Measurements from ENCODE around the gene CD244.

The CD244 gene

DNA sequence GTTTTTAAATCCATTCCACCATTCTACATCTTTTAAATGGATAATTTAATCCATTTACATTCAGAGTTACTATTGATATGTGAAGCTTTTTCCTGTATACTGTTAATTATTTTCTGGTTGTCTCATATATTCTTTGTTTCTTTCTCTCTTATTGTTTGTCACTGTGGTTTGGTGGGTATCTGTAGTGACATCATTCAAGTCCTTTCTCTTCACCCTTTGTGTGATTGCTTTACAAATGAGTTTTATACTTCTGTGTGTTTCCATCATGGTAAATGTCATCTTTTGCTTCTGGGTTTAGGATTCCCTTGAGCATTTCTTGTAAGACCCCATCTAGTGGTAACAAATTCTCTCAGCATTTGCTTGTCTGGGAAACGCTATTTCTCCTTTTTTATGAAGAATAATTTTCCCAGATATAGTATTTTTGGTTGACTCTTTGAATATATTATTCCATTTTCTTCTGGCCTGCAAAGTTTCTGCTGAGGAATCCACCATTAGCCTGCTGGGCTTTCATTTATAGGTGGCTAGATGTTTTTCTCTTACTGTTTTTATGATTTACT is 56.5 kb downstream of the CD244 start:
- TF ChIP-seq, protein P1, sequence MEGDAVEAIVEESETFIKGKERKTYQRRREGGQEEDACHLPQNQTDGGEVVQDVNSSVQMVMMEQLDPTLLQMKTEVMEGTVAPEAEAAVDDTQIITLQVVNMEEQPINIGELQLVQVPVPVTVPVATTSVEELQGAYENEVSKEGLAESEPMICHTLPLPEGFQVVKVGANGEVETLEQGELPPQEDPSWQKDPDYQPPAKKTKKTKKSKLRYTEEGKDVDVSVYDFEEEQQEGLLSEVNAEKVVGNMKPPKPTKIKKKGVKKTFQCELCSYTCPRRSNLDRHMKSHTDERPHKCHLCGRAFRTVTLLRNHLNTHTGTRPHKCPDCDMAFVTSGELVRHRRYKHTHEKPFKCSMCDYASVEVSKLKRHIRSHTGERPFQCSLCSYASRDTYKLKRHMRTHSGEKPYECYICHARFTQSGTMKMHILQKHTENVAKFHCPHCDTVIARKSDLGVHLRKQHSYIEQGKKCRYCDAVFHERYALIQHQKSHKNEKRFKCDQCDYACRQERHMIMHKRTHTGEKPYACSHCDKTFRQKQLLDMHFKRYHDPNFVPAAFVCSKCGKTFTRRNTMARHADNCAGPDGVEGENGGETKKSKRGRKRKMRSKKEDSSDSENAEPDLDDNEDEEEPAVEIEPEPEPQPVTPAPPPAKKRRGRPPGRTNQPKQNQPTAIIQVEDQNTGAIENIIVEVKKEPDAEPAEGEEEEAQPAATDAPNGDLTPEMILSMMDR (IDR thresholded peaks at IDR 0.05; ENCODE audit: low read length, missing control alignments): no peak
- no peak for DNase-seq (ENCODE audit: low read depth)
- no peak overlapping the region for H3K4me3 ChIP-seq (replicated peaks; ENCODE audit: low read depth, low read length)

DNA sequence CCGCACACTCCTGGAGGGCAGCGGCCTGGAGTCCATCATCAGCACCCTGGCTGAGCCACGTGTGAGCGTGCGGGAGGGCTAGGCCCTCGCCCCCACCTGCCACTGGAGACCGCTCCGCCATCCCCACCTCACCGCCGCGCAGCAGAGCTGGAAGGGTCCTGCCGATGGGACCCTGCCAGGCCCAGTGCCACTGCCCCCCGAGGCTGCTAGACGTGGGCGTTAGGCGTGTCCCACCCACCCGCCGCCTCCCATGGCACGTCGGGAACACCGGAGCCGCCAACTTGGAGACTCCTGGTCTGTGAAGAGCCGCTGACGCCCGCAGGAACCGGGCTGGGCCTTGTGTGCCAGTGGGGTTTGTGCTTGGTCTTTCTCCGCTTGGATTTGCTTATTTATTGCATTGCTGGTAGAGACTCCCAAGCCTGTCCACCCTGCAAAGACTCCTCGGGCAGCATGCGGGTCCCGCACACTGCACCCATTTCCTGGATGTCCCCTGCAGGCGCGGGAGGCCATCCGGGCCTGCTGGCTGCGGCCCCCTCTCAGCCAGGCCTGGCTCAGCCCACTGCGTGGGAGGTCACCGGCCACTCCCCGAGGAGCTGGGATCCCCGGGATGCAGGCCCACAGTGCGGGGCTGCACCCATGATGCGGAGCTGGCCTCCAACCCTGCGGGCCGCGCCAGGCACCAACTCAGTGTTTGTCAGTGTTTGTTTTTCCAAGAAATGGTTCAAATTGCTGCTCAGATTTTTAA is 60.7 kb downstream of the CD244 start:
- TF ChIP-seq, protein P1 (IDR thresholded peaks at IDR 0.05; ENCODE audit: low read length, missing control alignments): no peak
- no peak overlapping the region for H3K4me3 ChIP-seq (replicated peaks; ENCODE audit: low read depth, low read length)
- no peak for DNase-seq (ENCODE audit: low read depth)

DNA sequence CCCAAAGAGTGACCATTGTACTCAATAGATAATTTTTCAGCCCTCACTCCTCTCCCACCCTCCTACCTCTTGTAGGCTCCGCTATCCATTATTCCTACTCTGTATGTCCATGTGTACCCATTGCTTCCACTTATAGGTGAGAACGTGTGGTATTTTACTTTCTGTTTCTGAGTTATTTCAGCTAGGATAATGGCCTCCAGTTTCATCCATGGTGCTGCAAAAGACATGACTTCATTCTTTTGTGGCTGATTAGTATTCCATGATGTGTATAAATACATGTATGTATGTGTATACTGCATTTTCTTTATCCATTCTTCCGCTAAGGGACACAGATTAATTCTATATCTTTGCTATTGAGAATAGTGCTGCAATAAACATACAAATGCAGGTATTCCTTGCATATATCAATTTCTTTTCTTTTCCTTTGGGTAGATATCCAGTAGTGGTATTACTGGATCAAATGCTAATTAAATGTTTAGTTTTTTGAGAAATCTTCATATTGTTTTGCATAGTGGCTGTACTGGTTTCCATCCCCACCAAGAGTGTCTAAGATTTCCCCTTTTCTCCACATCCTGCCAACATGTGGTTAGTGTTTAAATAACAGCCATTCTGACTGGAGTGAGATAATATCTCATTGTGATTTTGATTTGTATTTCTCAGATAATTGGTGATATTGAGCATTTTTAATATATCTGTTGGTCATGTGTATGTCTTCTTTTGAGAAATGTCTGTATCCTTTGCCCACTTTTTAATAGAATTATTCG is 61.9 kb downstream of the CD244 start:
- H3K4me3 ChIP-seq (replicated peaks; ENCODE audit: low read depth, low read length): no peak overlapping the region
- no peak for DNase-seq (ENCODE audit: low read depth)
- TF ChIP-seq, protein P1 (IDR thresholded peaks at IDR 0.05; ENCODE audit: low read length, missing control alignments): no peak

DNA sequence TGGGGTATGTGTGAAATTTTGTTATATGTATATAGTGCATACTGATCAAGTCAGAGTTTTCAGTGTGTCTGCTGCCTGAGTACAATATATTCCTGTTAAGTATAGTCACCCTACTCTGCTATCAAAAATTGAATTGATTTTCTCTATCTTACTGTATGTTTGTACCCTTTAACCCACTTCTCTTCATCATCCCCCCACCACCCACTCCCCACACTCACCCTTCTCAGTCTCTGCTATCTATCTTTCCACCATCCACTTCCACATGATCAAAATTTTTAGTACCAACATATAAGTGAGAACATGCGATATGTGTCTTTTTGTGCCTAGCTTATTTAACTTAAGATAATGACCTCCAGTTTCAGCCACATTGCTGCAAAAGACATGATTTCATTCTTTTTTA is 62.5 kb downstream of the CD244 start:
- no peak overlapping the region for H3K4me3 ChIP-seq (replicated peaks; ENCODE audit: low read depth, low read length)
- no peak for DNase-seq (ENCODE audit: low read depth)
- TF ChIP-seq, protein P1 (IDR thresholded peaks at IDR 0.05; ENCODE audit: low read length, missing control alignments): no peak

DNA sequence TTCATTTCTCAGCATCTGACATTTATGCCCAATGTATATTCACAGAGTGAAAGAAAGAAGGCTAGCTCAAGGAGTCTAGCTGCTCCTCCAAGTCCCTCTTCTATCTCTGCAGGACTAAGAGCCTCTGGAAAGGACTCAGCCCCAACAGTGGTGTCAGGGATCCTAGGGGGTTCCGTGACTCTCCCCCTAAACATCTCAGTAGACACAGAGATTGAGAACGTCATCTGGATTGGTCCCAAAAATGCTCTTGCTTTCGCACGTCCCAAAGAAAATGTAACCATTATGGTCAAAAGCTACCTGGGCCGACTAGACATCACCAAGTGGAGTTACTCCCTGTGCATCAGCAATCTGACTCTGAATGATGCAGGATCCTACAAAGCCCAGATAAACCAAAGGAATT is 63.0 kb downstream of the CD244 start:
- no peak for DNase-seq (ENCODE audit: low read depth)
- H3K4me3 ChIP-seq (replicated peaks; ENCODE audit: low read depth, low read length): no peak overlapping the region
- TF ChIP-seq, protein P1 (IDR thresholded peaks at IDR 0.05; ENCODE audit: low read length, missing control alignments): no peak

DNA sequence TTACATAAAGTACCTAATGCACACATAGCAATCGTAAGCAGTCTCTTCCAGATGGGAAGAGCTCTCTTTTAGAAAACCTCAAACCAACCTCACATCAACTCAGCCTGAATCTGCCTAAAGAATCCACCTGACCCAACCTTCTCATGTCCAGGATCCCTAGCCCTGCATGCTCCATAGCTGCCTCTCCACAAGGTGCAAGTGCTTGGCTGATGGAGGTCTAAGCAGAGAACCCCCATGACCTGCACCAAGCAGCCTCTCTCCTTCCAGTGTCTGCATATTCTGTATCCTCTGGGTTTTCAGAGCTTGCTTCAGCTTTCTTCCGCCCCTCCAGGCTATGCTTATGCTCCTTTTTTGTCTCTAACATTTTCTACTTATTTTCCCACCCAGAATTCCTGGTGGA is 64.2 kb downstream of the CD244 start:
- no peak for DNase-seq (ENCODE audit: low read depth)
- TF ChIP-seq, protein P1 (IDR thresholded peaks at IDR 0.05; ENCODE audit: low read length, missing control alignments): no peak
- H3K4me3 ChIP-seq (replicated peaks; ENCODE audit: low read depth, low read length): no peak overlapping the region
